ENCODE results near the gene SLC6A9. TPM values are rescaled to one million over a fixed set of nuclear protein-coding genes. Genes with fewer than 3 reads are reported as not detected.

SLC6A9 gene
- total and polyA plus RNA-seq, 8 donors, result 1.9 to 23.4 (median 4.4) TPM

DNA sequence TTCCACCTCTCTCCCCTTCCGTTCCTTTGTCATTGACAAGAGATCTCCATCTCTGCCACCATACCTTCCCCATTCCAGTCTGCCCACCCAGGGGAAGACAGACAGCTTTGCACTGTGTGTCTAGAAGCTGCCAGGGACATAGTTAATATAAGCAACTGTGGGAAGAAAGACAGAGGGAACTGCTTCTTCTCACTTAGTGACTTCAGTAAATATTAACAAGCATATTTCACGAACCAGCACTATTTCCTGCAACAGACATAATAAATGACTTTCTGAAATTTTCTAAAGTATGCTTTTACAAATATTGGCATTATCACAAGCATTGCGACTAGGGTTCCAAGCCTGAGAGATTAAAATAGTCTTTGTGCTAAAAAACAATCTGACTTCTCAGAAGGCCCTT is 43.2 kb upstream of the SLC6A9 start:
- H3K27ac ChIP-seq, result peak overlapping the region in 2 of 4 donors; percentile 39 to 41
- H3K27me3 ChIP-seq, result no peaks in the 10 kb centered on the region
- ATAC-seq (peak in 3 of 4 donors; percentile 20 to 57 (median 52)), FAIRE-seq (no peak), DNase-seq (no peak)
- no peaks in the 10 kb centered on the region for H3K9me3 ChIP-seq
- WGBS, 2 donors, result 16 to 19% methylated on average over 3 of the region's 3 CpGs
- intact Hi-C loops (cut with DNase I), result no loop called here
- no peaks in the 10 kb centered on the region for H3K36me3 ChIP-seq
- H3K4me3 ChIP-seq, result no peak overlapping the region
- TF ChIP-seq, protein P1, sequence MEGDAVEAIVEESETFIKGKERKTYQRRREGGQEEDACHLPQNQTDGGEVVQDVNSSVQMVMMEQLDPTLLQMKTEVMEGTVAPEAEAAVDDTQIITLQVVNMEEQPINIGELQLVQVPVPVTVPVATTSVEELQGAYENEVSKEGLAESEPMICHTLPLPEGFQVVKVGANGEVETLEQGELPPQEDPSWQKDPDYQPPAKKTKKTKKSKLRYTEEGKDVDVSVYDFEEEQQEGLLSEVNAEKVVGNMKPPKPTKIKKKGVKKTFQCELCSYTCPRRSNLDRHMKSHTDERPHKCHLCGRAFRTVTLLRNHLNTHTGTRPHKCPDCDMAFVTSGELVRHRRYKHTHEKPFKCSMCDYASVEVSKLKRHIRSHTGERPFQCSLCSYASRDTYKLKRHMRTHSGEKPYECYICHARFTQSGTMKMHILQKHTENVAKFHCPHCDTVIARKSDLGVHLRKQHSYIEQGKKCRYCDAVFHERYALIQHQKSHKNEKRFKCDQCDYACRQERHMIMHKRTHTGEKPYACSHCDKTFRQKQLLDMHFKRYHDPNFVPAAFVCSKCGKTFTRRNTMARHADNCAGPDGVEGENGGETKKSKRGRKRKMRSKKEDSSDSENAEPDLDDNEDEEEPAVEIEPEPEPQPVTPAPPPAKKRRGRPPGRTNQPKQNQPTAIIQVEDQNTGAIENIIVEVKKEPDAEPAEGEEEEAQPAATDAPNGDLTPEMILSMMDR (IDR thresholded peaks at IDR 0.05), result no peak
- no peaks in the 10 kb centered on the region for H3K4me1 ChIP-seq

DNA sequence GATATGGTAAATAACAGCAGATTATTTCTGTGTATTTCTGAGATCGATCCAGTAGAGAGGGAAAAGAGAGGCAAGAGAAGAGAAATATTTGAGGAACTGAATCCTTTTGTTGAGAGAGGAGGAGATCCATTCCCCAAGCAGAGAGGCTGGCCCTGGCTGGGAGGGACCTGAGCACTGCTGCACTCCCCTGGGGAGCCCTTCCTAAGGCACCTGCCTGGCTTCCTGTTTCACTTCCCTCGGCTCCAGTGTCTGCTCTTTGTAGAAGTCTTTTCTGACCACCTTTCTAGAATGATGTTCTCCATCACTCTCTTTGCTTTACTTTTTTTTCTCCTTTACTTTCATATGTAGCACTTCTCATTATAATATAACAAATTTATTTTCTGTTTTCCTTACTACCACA is 42.3 kb upstream of the SLC6A9 start:
- ATAC-seq (no peak), DNase-seq (no peak), FAIRE-seq (no peak)
- no peaks in the 10 kb centered on the region for H3K4me1 ChIP-seq
- intact Hi-C loops (cut with DNase I), result no loop called here
- TF ChIP-seq, protein P1 (IDR thresholded peaks at IDR 0.05), result no peak
- no peaks in the 10 kb centered on the region for H3K36me3 ChIP-seq
- H3K9me3 ChIP-seq, result no peaks in the 10 kb centered on the region
- H3K4me3 ChIP-seq, result no peak overlapping the region
- no peak overlapping the region for H3K27ac ChIP-seq
- WGBS, 2 donors, result 38 to 55% methylated on average over 2 of the region's 2 CpGs
- H3K27me3 ChIP-seq, result no peaks in the 10 kb centered on the region

DNA sequence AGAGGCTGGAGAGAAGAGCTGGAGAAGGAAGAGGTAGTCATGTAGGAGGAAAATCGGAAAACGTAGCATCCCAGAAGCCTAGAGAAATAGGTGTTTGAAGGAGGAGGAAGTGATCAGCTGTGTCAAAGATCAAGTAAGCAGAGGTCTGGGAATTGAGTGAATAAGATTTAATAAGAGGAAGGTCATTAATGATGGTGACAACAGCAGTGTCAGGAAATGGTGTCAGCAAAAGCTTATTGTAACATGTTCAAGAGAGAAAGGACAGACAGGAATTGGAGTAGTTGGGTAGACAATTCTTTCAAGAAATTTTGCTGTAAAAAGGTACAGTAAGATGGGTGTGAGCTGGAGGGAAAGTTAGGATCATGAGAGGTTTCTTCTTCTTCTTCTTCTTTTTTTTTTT is 41.6 kb upstream of the SLC6A9 start:
- FAIRE-seq, result no peak
- intact Hi-C loops (cut with DNase I), result no loop called here
- 78 to 96% methylated on average over 2 of the region's 2 CpGs for WGBS, 2 donors
- Histone ChIP-seq H3K4me1 (no peaks in the 10 kb centered on the region), H3K9me3 (no peaks in the 10 kb centered on the region), H3K4me3 (no peak overlapping the region), H3K27me3 (no peaks in the 10 kb centered on the region), H3K36me3 (no peaks in the 10 kb centered on the region), H3K27ac (no peak overlapping the region)
- TF ChIP-seq, protein P1 (IDR thresholded peaks at IDR 0.05), result no peak
- no peak for ATAC-seq
- no peak for DNase-seq

DNA sequence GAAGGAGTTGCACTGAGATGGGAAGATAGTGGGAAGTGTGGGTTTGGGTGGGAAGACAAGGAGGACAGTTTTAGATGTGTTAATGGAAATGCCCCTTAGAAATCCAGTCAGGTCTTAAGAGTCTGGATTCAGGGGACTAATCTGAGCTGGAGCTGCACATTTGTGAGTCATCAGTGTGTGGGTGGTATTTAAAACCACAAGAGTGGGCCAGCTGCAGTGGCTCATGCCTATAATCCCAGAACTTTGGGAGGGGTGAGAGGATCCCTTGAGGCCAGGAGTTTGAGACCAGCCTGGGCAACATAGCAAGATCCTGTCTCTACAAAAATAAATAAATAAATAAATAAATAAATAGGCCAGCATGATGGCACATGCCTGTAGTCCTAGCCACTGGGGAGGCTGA is 40.9 kb upstream of the SLC6A9 start:
- no peak for DNase-seq
- FAIRE-seq, result no peak
- Histone ChIP-seq H3K4me3 (no peak overlapping the region), H3K36me3 (no peaks in the 10 kb centered on the region), H3K27ac (no peak overlapping the region), H3K9me3 (no peaks in the 10 kb centered on the region), H3K4me1 (no peaks in the 10 kb centered on the region), H3K27me3 (no peaks in the 10 kb centered on the region)
- peak in 1 of 4 donors; percentile 18 for ATAC-seq
- TF ChIP-seq, protein P1 (IDR thresholded peaks at IDR 0.05), result no peak
- intact Hi-C loops (cut with DNase I), result no loop called here

DNA sequence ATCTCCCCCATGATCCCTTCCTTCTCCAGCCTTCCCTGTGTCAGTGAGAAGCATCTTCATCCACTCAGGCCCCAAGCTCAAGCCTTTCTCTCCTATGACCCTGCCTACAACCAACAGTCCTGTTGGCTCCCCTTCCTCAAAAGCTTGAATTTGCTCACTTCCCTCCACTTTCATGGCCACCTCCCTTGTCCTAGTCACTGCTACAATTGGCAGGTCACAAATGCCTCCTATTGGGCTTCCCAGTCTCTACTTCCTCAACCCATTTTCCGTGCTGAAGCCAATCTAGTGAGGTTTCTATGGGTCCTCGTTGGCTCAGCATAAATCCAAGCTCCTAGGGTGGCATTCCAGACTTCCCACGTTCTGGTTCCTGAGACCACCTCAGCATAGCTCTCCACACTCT is 40.2 kb upstream of the SLC6A9 start:
- ATAC-seq (no peak), DNase-seq (no peak), FAIRE-seq (no peak)
- Histone ChIP-seq H3K4me1 (no peaks in the 10 kb centered on the region), H3K36me3 (no peaks in the 10 kb centered on the region), H3K27ac (no peak overlapping the region), H3K9me3 (no peaks in the 10 kb centered on the region), H3K4me3 (no peak overlapping the region), H3K27me3 (no peaks in the 10 kb centered on the region)
- TF ChIP-seq, protein P1 (IDR thresholded peaks at IDR 0.05), result no peak
- intact Hi-C loops (cut with DNase I), result no loop called here
- 46 to 61% methylated on average over 3 of the region's 3 CpGs for WGBS, 2 donors
